SH-SY5Y (cell line): ENCODE measurements around the gene NEDD4L.

Experiments used
- GATA2 ChIP-seq: IDR thresholded peaks from 2 replicates; pipeline ENCODE4 v1.6.1; 2011; ENCODE audit warnings: mild to moderate bottlenecking, low read depth, low read length
- GATA3 ChIP-seq: IDR thresholded peaks from 2 replicates; pipeline ENCODE4 v1.6.1; 2011; ENCODE audit warnings: low read depth, mild to moderate bottlenecking, low read length, moderate library complexity

DNA sequence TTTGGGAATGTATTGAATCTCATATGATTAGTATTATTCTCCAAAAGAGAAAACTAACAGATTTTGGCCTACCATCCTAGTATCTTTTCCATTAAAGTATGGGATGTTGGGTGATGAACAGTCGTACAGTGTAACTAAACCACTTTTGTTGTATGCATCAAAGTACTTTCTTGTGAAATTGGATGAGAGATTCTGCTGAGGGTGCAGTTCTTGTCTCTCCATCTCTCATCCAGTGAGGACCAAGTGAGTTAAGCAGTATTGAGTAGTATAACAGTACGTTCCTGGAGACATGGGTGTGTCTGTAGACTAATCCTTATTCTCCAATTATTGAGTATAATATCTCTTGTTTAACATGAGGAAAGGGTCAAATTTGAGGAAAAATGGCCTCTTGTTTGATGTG lies 209.3 kb downstream of the NEDD4L start:
- TF ChIP-seq GATA2 = no peak
- TF ChIP-seq GATA3 = no peak
